GM12872 (cell line): ENCODE results near the gene MRPL40.

ENCODE experiments used
- CTCF ChIP-seq: IDR thresholded peaks from 3 replicates; pipeline ENCODE4 v1.5.1; 2011; ENCODE audit warnings: low read depth, mild to moderate bottlenecking, low read length, moderate library complexity; ENCODE audit not compliant: insufficient read depth

Gene MRPL40

GRCh38 chr22:19407649-19408606 lies 24.4 kb upstream of the MRPL40 start:
- no peak for TF ChIP-seq CTCF

GRCh38 chr22:19410941-19411689 lies 21.2 kb upstream of the MRPL40 start:
- TF ChIP-seq CTCF, result no peak

GRCh38 chr22:19411690-19412045 lies 20.7 kb upstream of the MRPL40 start:
- TF ChIP-seq CTCF, result no peak

- no peak for TF ChIP-seq CTCF
Observed at GRCh38 chr22:19412478-19412877, 19.9 kb upstream of the MRPL40 start.

- no peak for TF ChIP-seq CTCF
Observed at GRCh38 chr22:19412923-19413322, 19.4 kb upstream of the MRPL40 start.

GRCh38 chr22:19419086-19419463 lies 13.3 kb upstream of the MRPL40 start:
- TF ChIP-seq CTCF, result no peak

- TF ChIP-seq CTCF, result no peak
Observed at GRCh38 chr22:19419464-19420178, 12.7 kb upstream of the MRPL40 start.
